K562 (cell line): ENCODE results near the gene CRKL. TPM values are rescaled to one million over a fixed set of nuclear protein-coding genes. Genes with fewer than 3 reads are reported as not detected.
A peak's percentile ranks its signal among the peaks of the same experiment; 100 is the strongest.

Experiments
- ATAC-seq: fragments of 200-7000 bp; cut with Tn5 transposase; 3 replicates; pipeline ENCODE4 v1.9.1; 2020; ENCODE audit warnings: moderate library complexity
- BruUV-seq: library from RNA; stranded (reverse); fragments of 400-500 nt; replicated peaks from 2 replicates; lab custom pipeline; 2021; lab: Mats Ljungman, UMichigan
- CTCF ChIA-PET: fragments of 300-600 bp; formaldehyde crosslinking; extraction: SDS; loops from one replicate; lab custom pipeline; 2021; ENCODE audit warnings: low intra/inter-chr PET ratio; lab: Yijun Ruan, JAX
- POLR2A ChIA-PET: fragments of 300-600, 350-650 bp; sonication (Branson Sonifier 250); formaldehyde crosslinking; extraction: SDS; loops from one replicate; lab custom pipeline; 2021; ENCODE audit warnings: antibody characterized with exemption, inconsistent platforms; lab: Yijun Ruan, JAX
- DNase-seq, 4 experiments: peaks; one replicate each; pipeline versions ENCODE4 v3.0.0 to v3.0.0-alpha.2; 2011 to 2018; ENCODE audit warnings: low spot score in 3 of 4, mixed read lengths in 3 of 4; ENCODE audit errors: extremely low read depth in 1 of 4
- FAIRE-seq: peaks from 2 replicates; lab custom pipeline; 2011; peaks lifted over from hg19 to GRCh38; lab: Jason Lieb, UNC
- H2AFZ ChIP-seq: 2 replicates; pipeline ENCODE4 v1.6.0; 2011; ENCODE audit warnings: low read depth, low read length, control low read depth, inconsistent platforms
- H3K27ac ChIP-seq: fragments of 200-600 bp; 3 replicates; pipeline ENCODE4 v1.8.0; 2011; ENCODE audit warnings: low read depth, mild to moderate bottlenecking, control low read depth, inconsistent platforms, low read length, moderate library complexity, mixed read lengths; ENCODE audit errors: extremely low read depth
- H3K27me3 ChIP-seq, 2 experiments: fragments of 300-600 bp in 1 of 2; 2 replicates in 1 of 2; 3 replicates in 1 of 2; pipeline versions ENCODE4 v1.6.0 to v1.8.0; 2011; ENCODE audit warnings: inconsistent platforms in 2 of 2, low read length in 2 of 2, mild to moderate bottlenecking in 1 of 2, mixed read lengths in 1 of 2, moderate library complexity in 1 of 2; ENCODE audit not compliant: control insufficient read depth in 2 of 2, insufficient read depth in 2 of 2
- H3K36me3 ChIP-seq: fragments of 300-600 bp; 3 replicates; pipeline ENCODE4 v1.8.0; 2011; ENCODE audit warnings: mild to moderate bottlenecking, low read length, inconsistent platforms; ENCODE audit not compliant: control insufficient read depth, insufficient read depth
- H3K4me1 ChIP-seq, 2 experiments: fragments of 200-600 bp in 1 of 2; replicated peaks in 1 of 2; 2 replicates in 1 of 2; 3 replicates in 1 of 2; pipeline versions ENCODE4 v1.5.1 to v1.8.0; 2011; ENCODE audit warnings: inconsistent platforms in 2 of 2, low read length in 2 of 2, mild to moderate bottlenecking in 1 of 2, mixed read lengths in 1 of 2, moderate library complexity in 1 of 2; ENCODE audit not compliant: control insufficient read depth in 2 of 2, insufficient read depth in 2 of 2
- H3K4me2 ChIP-seq: 2 replicates; pipeline ENCODE4 v1.6.1; 2011; ENCODE audit warnings: low read length, control low read depth, inconsistent platforms, mixed read lengths; ENCODE audit not compliant: insufficient read depth
- H3K4me3 ChIP-seq: fragments of 200-600 bp; sonication (generic), shearing (Covaris generic); 2 replicates; pipeline ENCODE4 v1.5.1; 2016; ENCODE audit warnings: control low read depth, inconsistent platforms
- H3K79me2 ChIP-seq: fragments of 200-600 bp; 3 replicates; pipeline ENCODE4 v1.8.0; 2011; ENCODE audit warnings: low read length, inconsistent platforms; ENCODE audit not compliant: control insufficient read depth, insufficient read depth
- H3K9ac ChIP-seq, 2 experiments: 2 replicates each; pipeline versions ENCODE4 v1.6.0 to v1.6.1; 2011; ENCODE audit warnings: low read depth in 2 of 2, low read length in 2 of 2, control low read depth in 1 of 2, inconsistent platforms in 1 of 2, mild to moderate bottlenecking in 1 of 2, mixed read lengths in 1 of 2; ENCODE audit not compliant: insufficient read depth in 1 of 2
- H3K9me1 ChIP-seq: one replicate; pipeline ENCODE4 v1.6.0; 2011; ENCODE audit warnings: inconsistent platforms, mild to moderate bottlenecking, low read length, moderate library complexity; ENCODE audit not compliant: control insufficient read depth, insufficient read depth
- H3K9me3 ChIP-seq: replicated peaks from 2 replicates; pipeline ENCODE4 v1.5.1; 2011; ENCODE audit warnings: low read depth, low read length, inconsistent platforms; ENCODE audit not compliant: control insufficient read depth, insufficient read depth
- H4K20me1 ChIP-seq: replicated peaks from 2 replicates; pipeline ENCODE4 v1.6.1; 2011; ENCODE audit warnings: low read length, inconsistent platforms, mixed read lengths; ENCODE audit not compliant: control insufficient read depth, insufficient read depth
- CREB1 ChIP-seq, 2 experiments: sonication (generic) in 1 of 2; formaldehyde crosslinking in 1 of 2; IDR thresholded peaks; 2 replicates each; pipeline versions ENCODE4 v1.6.1 to v1.8.0; 2012 to 2022; ENCODE audit warnings: inconsistent platforms in 1 of 2, mild to moderate bottlenecking in 1 of 2, missing genetic modification reagents in 1 of 2, moderate library complexity in 1 of 2
- PATZ1 ChIP-seq: fragments of 250-450 bp; sonication (Bioruptor Pico); IDR thresholded peaks from 2 replicates; pipeline ENCODE4 v1.5.0; 2020; ENCODE audit warnings: mild to moderate bottlenecking, borderline replicate concordance
- PREB ChIP-seq: sonication (generic); formaldehyde crosslinking; IDR thresholded peaks from 2 replicates; pipeline ENCODE4 v1.8.1; 2023; ENCODE audit warnings: mild to moderate bottlenecking, missing genetic modification reagents
- RBM15 ChIP-seq: fragments of 200-400 bp; formaldehyde crosslinking; IDR thresholded peaks from 2 replicates; pipeline ENCODE4 v1.6.1; 2018; ENCODE audit warnings: mild to moderate bottlenecking, low read length, moderate library complexity; ENCODE audit not compliant: insufficient read depth
- SUPT5H ChIP-seq: fragments of 450-650 bp; IDR thresholded peaks from 2 replicates; pipeline ENCODE4 v1.6.1; 2016
- TSC22D4 ChIP-seq: fragments of 450-650 bp; IDR thresholded peaks from 2 replicates; pipeline ENCODE4 v1.6.1; 2016; ENCODE audit warnings: missing genetic modification characterization, missing biosample characterization, control low read depth
- ZBTB8A ChIP-seq: fragments of 450-650 bp; IDR thresholded peaks from 2 replicates; pipeline ENCODE4 v1.6.1; 2018; ENCODE audit warnings: mild to moderate bottlenecking, moderate library complexity; ENCODE audit not compliant: partially characterized antibody
- ZNF121 ChIP-seq: sonication (generic); formaldehyde crosslinking; conservative IDR thresholded peaks from 2 replicates; pipeline ENCODE4 v1.8.0; 2022; ENCODE audit warnings: missing genetic modification reagents
- ZNF133 ChIP-seq: fragments of 250-450 bp; sonication (Bioruptor Pico); IDR thresholded peaks from 2 replicates; pipeline ENCODE4 v1.4.0; 2020; ENCODE audit warnings: mild to moderate bottlenecking
- ZNF146 ChIP-seq: IDR thresholded peaks from one replicate; pipeline ENCODE4 v1.6.1; 2018; ENCODE audit warnings: missing compliant biosample characterization; ENCODE audit not compliant: unreplicated experiment
- ZNF740 ChIP-seq, 3 experiments: fragments of 200-800 bp in 1 of 3; sonication (Bioruptor generic) in 1 of 3; sonication (generic) in 1 of 3; formaldehyde crosslinking in 1 of 3; IDR thresholded peaks; 2 replicates each; pipeline versions ENCODE4 v1.6.1 to v1.8.0; 2016 to 2022; ENCODE audit warnings: mild to moderate bottlenecking in 2 of 3, missing compliant biosample characterization in 2 of 3, missing genetic modification characterization in 2 of 3, missing genetic modification reagents in 1 of 3
- WGBS: fragments of 100-300 bp; shearing (Covaris generic); methylation state at CpG from one replicate; pipeline ENCODE4 v1.1.6; 2016; ENCODE audit warnings: low coverage, mixed read lengths; ENCODE audit not compliant: insufficient coverage; ENCODE audit errors: missing lambda C conversion rate; 5-methylcytosine and 5-hydroxymethylcytosine counted together
- in situ Hi-C: fragments of 300-500 bp; cut with MboI; formaldehyde crosslinking; loops from 4 replicates; pipeline ENCODE4 v1.15.0; 2018; ENCODE audit warnings: inconsistent platforms, mixed read lengths
- intact Hi-C: fragments of 100-400 bp; cut with micrococcal nuclease; formaldehyde crosslinking; loops from 2 replicates; pipeline ENCODE4 v1.14.2; 2022
- polyA plus RNA-seq, 8 experiments: library from polyadenylated mRNA; depleted of rRNA in 4 of 8; stranded (reverse) in 5 of 8; unstranded in 3 of 8; fragments of >200 nt; fragmentation: Nextera tagmentation in 2 of 8; fragmentation: Illumina TruSeq in 1 of 8; extraction: Ambion mirVana in 2 of 8; extraction: Trizol in 1 of 8; gene quantifications; 2 replicates each; pipeline versions ENCODE4 v1.2.1 to v1.2.3, GENCODE V29; 2011 to 2014; ENCODE audit warnings: inconsistent platforms in 1 of 8, missing spikeins in 1 of 8
- total RNA-seq, 7 experiments: library from RNA; depleted of rRNA in 6 of 7; stranded (reverse); fragments of >200 nt in 6 of 7; fragmentation: Illumina TruSeq in 2 of 7; extraction: Trizol in 2 of 7; gene quantifications; 2 replicates each; pipeline versions ENCODE4 v1.2.1 to v1.2.3, GENCODE V29; 2011 to 2021; ENCODE audit warnings: low replicate concordance in 1 of 7
- TF ChIP-seq, protein P1 (sequence below): fragments of 150-350 bp; conservative IDR thresholded peaks from 2 replicates; pipeline ENCODE4 v1.6.1; 2014; ENCODE audit warnings: low read length

CRKL gene
- total and polyA plus RNA-seq, 9 of the 15 experiments (the other 6 are each of a cell fraction or from before 2014, with no cell fraction given), result 100 to 263 (median 124) TPM

- TF ChIP-seq, protein P1, sequence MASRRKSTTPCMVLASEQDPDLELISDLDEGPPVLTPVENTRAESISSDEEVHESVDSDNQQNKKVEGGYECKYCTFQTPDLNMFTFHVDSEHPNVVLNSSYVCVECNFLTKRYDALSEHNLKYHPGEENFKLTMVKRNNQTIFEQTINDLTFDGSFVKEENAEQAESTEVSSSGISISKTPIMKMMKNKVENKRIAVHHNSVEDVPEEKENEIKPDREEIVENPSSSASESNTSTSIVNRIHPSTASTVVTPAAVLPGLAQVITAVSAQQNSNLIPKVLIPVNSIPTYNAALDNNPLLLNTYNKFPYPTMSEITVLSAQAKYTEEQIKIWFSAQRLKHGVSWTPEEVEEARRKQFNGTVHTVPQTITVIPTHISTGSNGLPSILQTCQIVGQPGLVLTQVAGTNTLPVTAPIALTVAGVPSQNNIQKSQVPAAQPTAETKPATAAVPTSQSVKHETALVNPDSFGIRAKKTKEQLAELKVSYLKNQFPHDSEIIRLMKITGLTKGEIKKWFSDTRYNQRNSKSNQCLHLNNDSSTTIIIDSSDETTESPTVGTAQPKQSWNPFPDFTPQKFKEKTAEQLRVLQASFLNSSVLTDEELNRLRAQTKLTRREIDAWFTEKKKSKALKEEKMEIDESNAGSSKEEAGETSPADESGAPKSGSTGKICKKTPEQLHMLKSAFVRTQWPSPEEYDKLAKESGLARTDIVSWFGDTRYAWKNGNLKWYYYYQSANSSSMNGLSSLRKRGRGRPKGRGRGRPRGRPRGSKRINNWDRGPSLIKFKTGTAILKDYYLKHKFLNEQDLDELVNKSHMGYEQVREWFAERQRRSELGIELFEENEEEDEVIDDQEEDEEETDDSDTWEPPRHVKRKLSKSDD, result no peak
- TF ChIP-seq ZNF146 (no peak), CREB1 (IDR thresholded peaks at IDR 0.05) (no peak), CREB1 (CRISPR knock-in tag; IDR thresholded peaks at IDR 0.05) (peak; percentile 46; the same call in 1 of the 2 replicates)
Observed at GRCh38 chr22:20943104-20943933, 26.1 kb downstream of the CRKL start (continued).

- Histone ChIP-seq H3K9me1 (peaks cover 41% of the 10 kb centered on the region), H3K4me2 (no peak overlapping the region), H4K20me1 (peaks cover 95% of the 10 kb centered on the region), H3K9me3 (no peaks in the 10 kb centered on the region), H3K4me3 (no peak overlapping the region), H3K79me2 (peaks cover 97% of the 10 kb centered on the region), H3K36me3 (peaks cover 85% of the 10 kb centered on the region), H2AFZ (no peak overlapping the region), H3K27me3 (no peaks in the 10 kb centered on the region), H3K4me1 (peaks cover 9 to 19% of the 10 kb centered on the region in 2 experiments; a peak in 3 of 5 replicates), H3K9ac (no peak overlapping the region), H3K27ac (no peak overlapping the region)
- ATAC-seq (no peak), FAIRE-seq (no peak), DNase-seq (no peak)
- ChIA-PET POLR2A (interaction anchor here (54.6 to 64.4 kb wide), 2 partner anchors 7 to 26 kb away, joined by 1556 read pairs; partner anchors contain the start of genes AIFM3, CRKL and LZTR1), CTCF (no interaction called here)
- WGBS, result 28% methylated on average over 1 of the region's 1 CpG
- no TSS peak for BruUV-seq
- in situ Hi-C loops, result no loop called here
- intact Hi-C loops, result no loop called here
- TF ChIP-seq ZNF133 (no peak), PREB (CRISPR knock-in tag) (no peak), ZNF740 (CRISPR knock-in tag; IDR thresholded peaks at IDR 0.05) (no peak), ZNF740 (tag; IDR thresholded peaks at IDR 0.05) (no peak), SUPT5H (no peak), ZNF121 (peak; percentile 93), TSC22D4 (tag) (no peak), PATZ1 (CRISPR knock-in tag) (no peak), ZBTB8A (no peak), RBM15 (no peak)
Observed at GRCh38 chr22:20944042-20944441, 26.8 kb downstream of the CRKL start.
